CD4-positive, alpha-beta T cell treated with Interleukin-17A for 1 hour (primary cell): ENCODE measurements around the gene DCTN3.

ENCODE experiments used
- DNase-seq: peaks from one replicate; pipeline ENCODE4 v3.0.0-alpha.2; 2020

DCTN3 gene

GRCh38 chr9:34615132-34615531, 5.2 kb downstream of the DCTN3 start:
- DNase-seq, result no peak

GRCh38 chr9:34612788-34613390, 7.4 kb downstream of the DCTN3 start:
- DNase-seq, result peak; percentile 77

- DNase-seq, result peak; percentile 85
These were observed 8.2 kb downstream of the DCTN3 start, which contains the start of gene RPP25L for GRCh38 chr9:34611811-34612787. RPP25L (minus strand) TSS chr9:34612097; CDS start chr9:34611296, 801 bp downstream.

GRCh38 chr9:34611251-34611810, 9.0 kb downstream of the DCTN3 start:
- no peak for DNase-seq

GRCh38 chr9:34610434-34611206, 9.7 kb downstream of the DCTN3 start:
- no peak for DNase-seq

GRCh38 chr9:34607331-34607730, 13.0 kb downstream of the DCTN3 start:
- DNase-seq, result no peak

- no peak for DNase-seq
These were observed 13.4 kb downstream of the DCTN3 start for GRCh38 chr9:34606905-34607304.

- DNase-seq, result no peak
These were observed 14.1 kb downstream of the DCTN3 start for GRCh38 chr9:34606190-34606589.

GRCh38 chr9:34603610-34604231, 16.6 kb downstream of the DCTN3 start:
- DNase-seq, result peak; percentile 85

- DNase-seq, result no peak
These were observed 18.2 kb downstream of the DCTN3 start for GRCh38 chr9:34601937-34602573.

GRCh38 chr9:34600908-34601307, 19.4 kb downstream of the DCTN3 start:
- no peak for DNase-seq

GRCh38 chr9:34599546-34599945, 20.7 kb downstream of the DCTN3 start:
- DNase-seq, result no peak

GRCh38 chr9:34594177-34594576, 26.1 kb downstream of the DCTN3 start:
- no peak for DNase-seq

GRCh38 chr9:34592895-34593601, 27.2 kb downstream of the DCTN3 start:
- DNase-seq, result no peak

GRCh38 chr9:34591917-34592866, 28.1 kb downstream of the DCTN3 start:
- no peak for DNase-seq

GRCh38 chr9:34591248-34591916, 28.9 kb downstream of the DCTN3 start:
- DNase-seq, result peak; percentile 71

- no peak for DNase-seq
These were observed 29.7 kb downstream of the DCTN3 start for GRCh38 chr9:34590381-34591247.

GRCh38 chr9:34589636-34590380, 30.5 kb downstream of the DCTN3 start, which contains the start of gene CNTFR:
CNTFR (minus strand) TSS chr9:34589724; CDS start chr9:34568981, 20,743 bp downstream.
- no peak for DNase-seq
